Mucosa of descending colon (tissue), 3 donors: ENCODE measurements around the gene GLUD1. TPM values are rescaled to one million over a fixed set of nuclear protein-coding genes. Genes with fewer than 3 reads are reported as not detected.
A peak's percentile ranks its signal among the peaks of the same experiment; 100 is the strongest.
"Not testable (repeated sequence)": the region's sequence is repeated elsewhere in the genome, so short reads cannot be mapped to it uniquely, and the experiment has no call there.

ENCODE experiments used
- ATAC-seq: fragments of 200-7000 bp; cut with Tn5 transposase; one replicate; pipeline ENCODE4 v1.9.1; 2020; ENCODE audit warnings: mild to moderate bottlenecking, moderate library complexity
- DNase-seq, 3 donors: peaks; one replicate each; pipeline ENCODE4 v3.0.0-alpha.2; 2020
- H3K36me3 ChIP-seq: fragments of 200-600 bp; one replicate; pipeline ENCODE4 v1.8.0; 2021; ENCODE audit warnings: low read depth, mild to moderate bottlenecking
- H3K4me1 ChIP-seq: fragments of 200-600 bp; one replicate; pipeline ENCODE4 v1.8.0; 2021; ENCODE audit warnings: low read depth, mild to moderate bottlenecking
- H3K4me3 ChIP-seq: fragments of 200-600 bp; one replicate; pipeline ENCODE4 v1.8.0; 2021; ENCODE audit warnings: mild to moderate bottlenecking
- H3K9me3 ChIP-seq: fragments of 200-600 bp; one replicate; pipeline ENCODE4 v1.8.0; 2021; ENCODE audit warnings: mild to moderate bottlenecking
- intact Hi-C, 2 donors: fragments of 100-400 bp; cut with DNase I in 1 of 2; cut with micrococcal nuclease in 1 of 2; formaldehyde crosslinking; loops; one replicate each; pipeline versions ENCODE4 v1.11.0 to v1.11.1; 2022; cut with DNase I, micrococcal nuclease
- total RNA-seq, 3 donors: library from RNA; stranded (reverse); fragmentation: NEBNext Ultra II Directional in 2 of 3; extraction: Animal tissue kit (Norgen Biotek cat#: 25700) in 2 of 3; gene quantifications; one replicate each; pipeline versions ENCODE4 v1.2.1 to v1.2.4, GENCODE V29; 2021 to 2023
- TF ChIP-seq, protein P1 (sequence below): fragments of 200-600 bp; IDR thresholded peaks from one replicate; pipeline ENCODE4 v1.8.0; 2022; ENCODE audit warnings: antibody characterized with exemption, mild to moderate bottlenecking
- donor health status: DM: no; HTN: no; CAD: no; lungs with moderate emphysema.
- donor health status: DM: no; HTN: no; CAD: no.
- donor health status: DM: no; HTN: yes; CAD: no.

The GLUD1 gene
- total RNA-seq, 3 donors from 2014 or later = 114 to 141 (median 131) TPM

DNA sequence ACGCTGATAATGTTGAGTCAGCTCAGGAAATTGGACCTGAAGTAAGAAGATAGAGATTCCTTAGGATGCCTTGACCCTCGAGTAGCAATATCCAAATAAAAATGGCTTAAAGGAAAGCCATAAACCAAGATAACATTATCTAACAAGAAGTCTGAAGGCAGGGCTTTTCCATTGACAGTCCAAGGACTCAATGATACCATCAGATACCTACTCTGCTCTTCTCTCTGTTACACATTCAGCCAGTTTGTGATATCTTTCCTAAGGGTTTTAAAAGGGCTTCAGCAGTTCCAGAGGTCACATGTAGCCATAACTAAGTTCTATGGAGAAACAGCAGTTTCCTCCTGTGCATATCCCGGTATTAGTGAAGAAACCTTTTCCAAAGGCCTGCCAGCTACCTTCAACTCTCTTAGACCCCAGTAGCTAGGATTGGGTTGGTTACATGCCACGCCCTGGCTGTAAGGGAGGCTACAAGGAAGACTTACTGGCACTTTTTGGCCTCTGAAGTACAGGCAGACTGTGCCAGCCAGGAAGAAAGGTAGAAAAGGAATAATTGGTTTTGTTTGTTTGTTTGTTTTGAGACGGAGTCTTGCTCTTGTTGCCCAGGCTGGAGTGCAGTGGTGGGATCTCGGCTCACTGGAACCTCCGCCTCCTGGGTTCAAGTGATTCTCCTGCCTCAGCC lies 10.9 kb upstream of the GLUD1 start:
- peak; percentile 56 for ATAC-seq
- Histone ChIP-seq H3K4me1 (no peaks in the 10 kb centered on the region), H3K4me3 (no peak overlapping the region), H3K9me3 (no peaks in the 10 kb centered on the region), H3K36me3 (no peaks in the 10 kb centered on the region)
- intact Hi-C loops = no loop called here
- DNase-seq = no peak
- TF ChIP-seq, protein P1, sequence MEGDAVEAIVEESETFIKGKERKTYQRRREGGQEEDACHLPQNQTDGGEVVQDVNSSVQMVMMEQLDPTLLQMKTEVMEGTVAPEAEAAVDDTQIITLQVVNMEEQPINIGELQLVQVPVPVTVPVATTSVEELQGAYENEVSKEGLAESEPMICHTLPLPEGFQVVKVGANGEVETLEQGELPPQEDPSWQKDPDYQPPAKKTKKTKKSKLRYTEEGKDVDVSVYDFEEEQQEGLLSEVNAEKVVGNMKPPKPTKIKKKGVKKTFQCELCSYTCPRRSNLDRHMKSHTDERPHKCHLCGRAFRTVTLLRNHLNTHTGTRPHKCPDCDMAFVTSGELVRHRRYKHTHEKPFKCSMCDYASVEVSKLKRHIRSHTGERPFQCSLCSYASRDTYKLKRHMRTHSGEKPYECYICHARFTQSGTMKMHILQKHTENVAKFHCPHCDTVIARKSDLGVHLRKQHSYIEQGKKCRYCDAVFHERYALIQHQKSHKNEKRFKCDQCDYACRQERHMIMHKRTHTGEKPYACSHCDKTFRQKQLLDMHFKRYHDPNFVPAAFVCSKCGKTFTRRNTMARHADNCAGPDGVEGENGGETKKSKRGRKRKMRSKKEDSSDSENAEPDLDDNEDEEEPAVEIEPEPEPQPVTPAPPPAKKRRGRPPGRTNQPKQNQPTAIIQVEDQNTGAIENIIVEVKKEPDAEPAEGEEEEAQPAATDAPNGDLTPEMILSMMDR = no peak

DNA sequence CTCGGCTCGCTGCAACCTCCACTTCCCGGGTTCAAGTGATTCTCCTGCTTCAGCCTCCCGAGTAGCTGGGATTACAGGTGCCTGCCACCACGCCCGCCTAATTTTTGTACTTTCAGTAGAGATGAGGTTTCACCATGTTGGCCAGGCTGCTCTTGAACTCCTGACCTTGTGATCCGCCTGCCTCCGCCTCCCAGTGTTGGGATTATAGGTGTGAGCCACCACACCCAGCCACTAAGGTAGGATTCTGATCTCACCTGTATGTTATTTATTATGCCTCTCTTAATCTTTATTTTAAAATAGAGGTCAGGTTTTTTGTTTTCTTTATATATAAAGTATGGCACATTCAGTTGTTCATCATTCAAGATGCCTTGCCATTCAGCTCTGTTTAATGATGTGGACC lies 10.1 kb upstream of the GLUD1 start:
- intact Hi-C loops, DNase-seq, H3K9me3 ChIP-seq, H3K4me3 ChIP-seq, H3K4me1 ChIP-seq, H3K36me3 ChIP-seq: not testable (repeated sequence)
- peak; percentile 53 for ATAC-seq

DNA sequence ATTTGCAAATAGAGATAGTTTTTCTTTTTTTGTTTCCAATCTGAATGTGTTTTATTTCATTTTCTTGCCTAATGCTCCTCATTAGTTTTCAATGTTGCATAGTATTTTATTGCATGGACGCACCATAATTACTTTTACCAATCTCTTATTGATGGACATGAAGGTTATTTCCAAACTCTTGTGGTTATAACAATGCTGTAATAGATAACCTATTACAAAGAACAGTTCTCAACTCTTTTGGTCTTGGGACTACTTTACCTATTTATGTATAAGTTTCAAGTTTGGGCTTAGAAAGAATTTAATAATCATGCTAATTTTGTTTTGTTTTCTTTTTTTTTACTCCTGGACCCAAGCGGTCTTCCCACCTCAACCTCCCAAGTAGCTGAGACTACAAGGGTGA lies 7.4 kb upstream of the GLUD1 start:
- Histone ChIP-seq H3K36me3 (no peaks in the 10 kb centered on the region), H3K4me3 (no peak overlapping the region), H3K9me3 (no peaks in the 10 kb centered on the region), H3K4me1 (no peaks in the 10 kb centered on the region)
- ATAC-seq (no peak), DNase-seq (no peak)
- intact Hi-C loops = no loop called here
- TF ChIP-seq, protein P1 = no peak

DNA sequence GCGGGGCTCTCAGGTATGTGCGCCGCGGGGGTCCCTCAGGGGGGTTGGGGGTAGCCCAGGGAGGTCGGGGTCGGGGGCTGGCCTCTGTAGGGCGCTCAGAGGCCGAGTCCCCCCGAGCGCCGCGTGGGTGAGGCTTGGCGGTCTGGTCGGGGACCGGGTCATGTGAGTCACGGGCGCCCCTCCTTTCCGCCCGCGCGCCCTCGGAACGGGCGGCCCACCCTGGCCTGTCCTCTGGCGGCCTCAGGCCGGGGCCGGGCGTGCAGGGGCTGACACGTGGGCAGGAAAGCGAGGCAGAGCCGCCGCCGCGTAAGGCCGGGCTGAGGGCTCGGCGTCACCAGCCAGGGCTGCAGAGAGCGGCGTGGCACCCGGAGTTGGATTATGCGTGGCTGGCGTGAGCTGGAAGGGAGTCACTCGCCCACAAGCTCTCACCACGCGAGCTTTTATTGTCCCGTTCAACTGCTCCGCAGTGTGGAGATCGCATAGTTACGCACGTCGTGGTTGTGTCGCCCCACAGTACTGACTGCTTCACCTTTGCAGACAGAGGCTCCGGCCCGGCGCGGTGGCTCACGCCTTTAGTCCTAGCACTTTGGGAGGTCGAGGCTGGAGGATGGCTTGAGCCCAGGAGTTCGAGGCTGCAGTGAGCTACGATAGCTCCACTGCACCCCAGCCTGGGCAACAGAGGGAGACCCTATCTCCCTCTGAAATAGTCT lies 748 bp upstream of the GLUD1 start:
- Histone ChIP-seq H3K36me3 (no peaks in the 10 kb centered on the region), H3K9me3 (no peaks in the 10 kb centered on the region), H3K4me3 (peak overlapping the region; percentile 70), H3K4me1 (peaks cover 17% of the 10 kb centered on the region)
- peak; percentile 75 to 91 (median 89) for DNase-seq
- ATAC-seq = peak; percentile 70
- intact Hi-C loops = no loop called here
- TF ChIP-seq, protein P1 = no peak

DNA sequence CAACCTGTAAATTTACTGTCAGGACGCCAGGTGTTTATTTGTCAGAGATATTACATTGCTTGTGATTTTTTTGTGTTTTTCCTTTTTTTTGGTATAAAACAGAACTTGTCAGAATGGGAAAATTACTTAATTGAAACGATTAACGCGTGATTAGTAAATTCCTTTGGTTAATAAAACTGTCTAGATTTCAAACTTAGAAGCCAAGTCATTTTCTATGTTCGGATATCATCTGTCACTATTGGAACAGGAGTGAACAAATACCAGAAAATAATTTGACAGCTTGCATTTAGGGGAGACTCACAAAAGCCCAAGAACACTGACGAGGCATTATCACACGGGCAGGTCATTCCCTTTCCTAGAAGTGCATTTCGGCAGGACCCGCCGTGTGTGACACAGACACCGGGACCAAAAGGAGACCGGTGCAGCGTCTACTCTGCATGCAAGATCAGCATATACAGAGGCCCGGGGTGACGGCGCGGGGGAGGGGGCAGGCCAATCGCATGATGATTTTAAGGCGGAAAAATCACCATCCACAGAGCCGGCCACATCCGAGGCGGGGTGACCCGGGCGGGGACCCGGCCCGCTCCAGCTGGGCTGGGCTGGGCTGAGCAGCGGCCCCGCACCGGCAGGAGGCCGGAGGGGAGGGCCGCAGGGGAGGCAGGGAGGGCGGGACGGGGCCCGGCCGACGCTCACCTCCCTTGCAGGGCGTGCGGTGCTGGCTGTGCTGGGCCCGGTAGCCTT lies 841 bp downstream of the GLUD1 start:
- Histone ChIP-seq H3K4me1 (peaks cover 17% of the 10 kb centered on the region), H3K4me3 (peak overlapping the region; percentile 61), H3K9me3 (no peaks in the 10 kb centered on the region), H3K36me3 (no peaks in the 10 kb centered on the region)
- ATAC-seq (peak; percentile 30), DNase-seq (peak; percentile 80 to 87 (median 81))
- intact Hi-C loops = no loop called here
- TF ChIP-seq, protein P1 = no peak
